Measurements from ENCODE around the gene SLC30A7. TPM values are rescaled to one million over a fixed set of nuclear protein-coding genes. Genes with fewer than 3 reads are reported as not detected.
"Not testable (repeated sequence)": the region's sequence is repeated elsewhere in the genome, so short reads cannot be mapped to it uniquely, and the experiment has no call there.

SLC30A7 gene, protein sequence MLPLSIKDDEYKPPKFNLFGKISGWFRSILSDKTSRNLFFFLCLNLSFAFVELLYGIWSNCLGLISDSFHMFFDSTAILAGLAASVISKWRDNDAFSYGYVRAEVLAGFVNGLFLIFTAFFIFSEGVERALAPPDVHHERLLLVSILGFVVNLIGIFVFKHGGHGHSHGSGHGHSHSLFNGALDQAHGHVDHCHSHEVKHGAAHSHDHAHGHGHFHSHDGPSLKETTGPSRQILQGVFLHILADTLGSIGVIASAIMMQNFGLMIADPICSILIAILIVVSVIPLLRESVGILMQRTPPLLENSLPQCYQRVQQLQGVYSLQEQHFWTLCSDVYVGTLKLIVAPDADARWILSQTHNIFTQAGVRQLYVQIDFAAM
- 10 to 100 TPM; 48.6 to 52.1 TPM for total RNA-seq

DNA sequence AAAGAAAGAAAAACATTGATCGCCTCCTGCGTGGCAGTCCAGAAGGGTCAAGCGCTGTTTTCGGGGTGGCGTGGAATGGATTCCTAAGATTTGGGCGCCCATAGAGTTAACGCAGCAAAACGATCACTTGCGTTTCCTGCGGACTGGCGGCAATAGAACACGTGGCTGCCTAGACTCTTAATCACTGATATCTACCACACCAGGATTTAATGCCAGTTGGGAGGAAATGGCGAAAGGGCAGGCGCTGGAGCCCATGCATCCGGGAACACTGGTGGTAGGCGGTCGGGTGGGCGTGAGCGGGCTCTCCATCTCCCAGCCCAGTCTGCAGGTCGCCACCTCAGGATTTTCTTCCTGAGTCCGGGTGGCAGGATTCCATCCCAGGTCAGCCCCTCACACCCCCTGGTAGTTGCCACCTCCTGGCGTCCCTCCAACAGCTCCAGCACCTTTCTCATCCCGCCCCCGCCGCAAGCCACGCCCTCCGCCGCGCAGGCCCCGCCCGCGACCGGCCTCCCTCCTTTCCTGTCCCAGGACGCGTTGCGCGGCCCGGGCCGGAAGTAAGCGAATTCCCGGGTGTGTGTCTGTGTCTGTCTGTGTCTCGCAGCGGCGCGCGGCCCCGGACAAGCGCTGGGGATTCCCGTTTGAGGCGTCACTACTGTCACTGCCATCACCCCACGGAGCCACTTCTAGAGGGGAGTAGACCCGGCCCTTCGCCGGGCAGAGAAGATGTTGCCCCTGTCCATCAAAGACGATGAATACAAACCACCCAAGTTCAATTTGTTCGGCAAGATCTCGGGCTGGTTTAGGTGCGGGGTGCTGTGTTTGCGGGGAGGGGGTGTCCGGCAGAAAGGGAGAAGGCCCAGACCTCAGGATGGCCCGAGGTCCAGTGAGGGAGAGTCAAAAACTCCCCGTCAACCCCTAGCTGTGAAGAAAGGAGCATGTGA is at the start of gene SLC30A7:
TSS of gene SLC30A7 (plus strand) at position 551 of the 941 bp plus-strand sequence. CDS start at position 724, 173 bp downstream.
- CTCF ChIA-PET, result interaction anchor here (1.4 to 1.7 kb wide), 3 partner anchors 395 to 414 kb away, joined by 3 to 4 read pairs (median 3); no protein-coding TSS in a partner anchor
- POLR2A ChIA-PET, result interaction anchor here (0.6 to 1.4 kb wide), 4 partner anchors 8 to 926 kb away, joined by 3 to 5 read pairs (median 4); no protein-coding TSS in a partner anchor

DNA sequence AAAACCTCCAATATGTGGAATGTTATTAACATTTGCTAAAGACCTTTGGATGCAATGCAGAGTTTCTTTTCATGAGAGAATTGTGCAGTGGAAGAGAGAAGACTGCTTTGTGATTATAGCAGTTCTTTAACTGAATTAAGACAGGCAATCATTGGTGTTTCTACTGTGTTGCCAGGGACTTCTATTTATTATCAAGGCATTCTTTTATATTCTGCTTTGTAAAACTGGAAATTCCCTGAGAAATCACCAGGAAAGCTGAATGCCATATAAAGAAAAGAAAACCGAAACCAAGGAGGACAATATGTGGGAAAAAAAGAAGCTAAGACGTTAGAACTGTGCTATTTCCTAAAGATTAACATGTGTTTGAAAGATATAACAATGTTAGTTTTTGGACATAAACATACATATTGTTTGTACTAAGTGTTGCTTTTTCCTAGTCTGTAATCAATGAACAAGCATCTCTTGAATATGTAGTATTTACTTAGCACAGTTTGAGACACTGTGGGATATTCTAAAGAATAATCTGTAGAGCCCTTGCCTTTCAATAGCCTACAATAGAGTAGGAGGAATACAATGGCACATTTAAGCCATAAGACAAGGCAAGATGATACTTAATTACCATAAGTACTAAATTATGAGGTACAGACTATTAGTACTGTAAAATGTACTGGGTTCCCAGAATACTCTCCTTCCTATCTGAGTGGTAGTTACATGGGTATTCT is 48.4 kb upstream of the SLC30A7 start:
- ChIA-PET POLR2A (no interaction called here), CTCF (no interaction called here)

DNA sequence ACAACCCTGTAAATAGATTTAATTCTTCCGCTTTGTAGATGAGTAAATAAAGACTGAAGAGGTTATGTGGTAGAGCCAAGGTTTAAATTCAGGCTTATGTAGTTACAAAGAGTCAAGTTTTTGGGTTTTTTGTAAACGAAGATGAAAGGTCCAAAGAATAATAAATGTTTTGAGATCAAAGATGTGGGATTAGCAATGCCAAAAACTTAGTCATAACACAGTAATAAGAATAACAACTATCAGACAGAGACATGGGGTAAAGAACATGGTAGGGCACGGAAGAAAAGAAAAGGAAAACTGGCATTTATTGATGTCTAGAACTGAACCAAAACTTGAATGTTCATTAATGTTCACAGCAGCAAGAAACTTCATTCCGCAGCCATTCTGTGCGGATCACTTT is 44.2 kb upstream of the SLC30A7 start:
- ChIA-PET CTCF (no interaction called here), POLR2A (no interaction called here)

DNA sequence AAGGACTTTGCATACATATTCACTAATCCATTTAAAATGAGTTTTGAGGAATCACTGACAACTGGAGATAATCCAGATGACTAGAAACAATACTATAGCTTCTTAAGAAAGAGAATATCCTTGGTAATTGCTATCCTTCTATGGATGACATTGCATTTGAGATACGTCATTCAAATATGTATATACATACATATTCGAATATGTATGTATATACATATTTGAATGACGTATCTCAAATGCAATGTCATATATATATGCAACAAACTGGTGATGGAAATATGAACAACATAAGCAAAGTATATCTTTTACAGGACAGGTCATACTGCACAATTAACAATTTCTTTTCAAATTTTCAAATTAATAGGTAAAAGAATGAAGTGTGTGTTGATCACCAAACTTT is 42.9 kb upstream of the SLC30A7 start:
- CTCF ChIA-PET, result no interaction called here
- POLR2A ChIA-PET, result no interaction called here

DNA sequence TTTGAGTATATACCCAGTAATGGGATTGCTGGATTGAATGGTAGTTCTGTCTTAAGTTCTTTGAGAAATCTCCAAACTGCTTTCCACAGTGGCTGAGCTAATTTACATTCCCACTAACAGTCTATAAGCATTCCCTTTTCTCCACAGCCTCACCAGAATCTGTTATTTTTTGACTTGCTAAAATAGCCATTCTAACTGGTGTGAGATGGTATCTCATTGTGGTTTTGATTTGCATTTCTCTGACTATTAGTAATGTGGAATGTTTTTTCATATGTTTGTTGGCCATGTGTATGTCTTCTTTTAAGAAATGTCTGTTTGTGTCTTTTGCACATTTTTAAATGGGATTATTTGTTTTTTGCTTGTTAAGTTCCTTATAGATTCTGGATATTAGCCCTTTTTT is 40.8 kb upstream of the SLC30A7 start:
- CTCF ChIA-PET, POLR2A ChIA-PET: not testable (repeated sequence)

DNA sequence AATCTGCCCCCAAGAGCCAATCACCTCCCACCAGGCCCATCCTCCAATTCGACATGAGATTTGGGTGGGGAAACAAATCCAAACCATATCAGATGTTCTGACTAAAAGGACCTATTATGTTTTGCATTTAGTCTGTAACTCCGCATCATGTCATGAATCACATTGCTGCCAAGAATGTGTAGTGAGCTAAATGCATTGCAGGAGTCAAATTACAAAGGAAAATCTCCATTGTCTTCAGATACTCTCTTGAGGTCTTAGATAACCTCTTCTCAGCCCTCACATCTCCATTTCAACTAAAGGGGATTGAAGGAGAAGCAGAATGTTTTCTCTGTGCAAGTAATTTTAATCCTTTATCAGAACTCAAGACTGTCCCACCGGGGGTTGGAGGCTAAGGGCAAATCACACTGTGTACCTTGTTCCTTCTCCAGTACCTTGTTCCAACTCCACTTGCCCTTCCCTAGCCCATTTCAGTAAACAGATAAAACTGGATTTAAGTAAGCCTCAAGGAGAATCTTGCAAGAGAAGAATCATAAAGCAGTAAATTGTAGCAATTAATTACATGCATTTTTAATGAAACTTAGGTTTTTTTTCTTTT is 35.4 kb upstream of the SLC30A7 start:
- CTCF ChIA-PET, result no interaction called here
- POLR2A ChIA-PET, result no interaction called here

DNA sequence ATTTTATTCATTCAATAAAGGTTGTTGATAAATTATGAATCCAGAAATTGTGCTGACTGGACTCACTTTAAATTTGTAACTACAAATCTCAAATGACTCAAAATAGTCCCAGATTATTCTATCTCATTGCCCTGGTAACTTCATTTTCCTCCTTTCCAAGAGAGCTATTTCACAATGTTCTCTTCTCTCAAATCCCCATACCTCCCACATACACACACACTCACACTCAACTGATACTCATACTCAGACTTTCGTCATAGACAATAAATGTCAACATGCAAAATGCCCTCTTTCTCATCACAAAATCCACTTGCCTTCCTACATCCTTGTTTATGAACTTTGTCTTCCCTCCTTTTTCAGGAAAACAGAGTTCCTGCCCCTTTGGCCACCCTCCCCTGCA is 34.5 kb upstream of the SLC30A7 start:
- ChIA-PET CTCF (no interaction called here), POLR2A (no interaction called here)

DNA sequence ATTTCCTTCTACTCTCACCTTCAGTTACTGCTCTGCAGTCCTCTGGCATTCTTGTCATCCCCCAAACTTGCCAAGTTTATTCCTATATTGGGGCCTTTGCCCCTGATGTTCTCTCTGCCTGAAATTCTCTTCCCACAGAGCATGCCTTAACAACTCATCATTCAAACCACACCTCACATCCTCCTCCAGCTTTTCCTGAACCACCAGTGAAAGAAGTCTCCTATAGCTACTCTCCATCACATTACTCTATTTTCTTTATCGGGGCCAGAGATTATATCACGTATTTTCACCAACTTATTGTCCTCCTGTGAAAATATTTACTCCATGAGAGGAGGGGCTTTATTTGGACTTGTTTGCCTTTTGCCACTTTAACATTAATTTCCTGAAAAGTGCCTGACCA is 33.3 kb upstream of the SLC30A7 start:
- ChIA-PET POLR2A (no interaction called here), CTCF (interaction anchor here (0.6 kb wide), 1 partner anchor 247 kb away, joined by 4 read pairs; no protein-coding TSS in a partner anchor)

DNA sequence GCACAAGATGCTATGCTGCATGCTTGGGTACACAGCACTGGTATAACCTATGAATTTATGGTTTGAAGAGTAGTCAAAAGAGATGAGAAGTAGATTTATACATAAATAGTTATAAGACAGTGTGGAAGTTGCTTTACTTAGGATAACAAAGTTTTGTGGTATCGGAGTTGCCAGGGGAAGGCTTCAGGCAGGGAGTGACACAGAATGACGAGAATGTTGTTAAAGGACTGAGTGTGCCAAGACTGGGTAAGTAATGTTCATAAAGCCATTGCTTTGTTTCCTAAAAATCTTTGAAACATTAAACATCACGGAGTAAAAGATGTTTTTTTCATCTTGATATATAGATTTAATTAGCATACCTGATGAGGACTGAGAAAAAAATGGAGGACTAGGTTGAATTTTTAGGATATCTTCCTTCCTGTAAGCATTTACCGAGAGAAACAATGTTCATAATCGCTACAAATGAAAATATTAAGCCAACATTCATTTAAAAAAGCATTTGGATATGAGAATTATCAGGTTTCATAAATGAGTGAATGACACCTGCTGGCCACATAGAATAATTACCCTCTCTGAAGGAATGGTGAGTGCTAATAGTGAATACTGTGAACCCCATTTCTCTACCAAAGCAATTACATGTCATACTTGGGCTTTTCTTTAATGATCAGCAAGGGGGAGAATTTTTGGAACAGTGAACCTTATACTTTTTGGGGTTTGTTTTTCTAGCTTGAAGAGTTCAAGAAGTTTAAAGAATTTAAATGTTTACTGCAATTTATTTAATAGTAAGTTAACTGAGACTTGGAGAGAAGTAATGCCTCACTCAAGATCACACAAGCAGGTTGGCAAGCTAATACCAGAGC is 29.6 kb upstream of the SLC30A7 start:
- CTCF ChIA-PET, result interaction anchor here (2.7 kb wide), 1 partner anchor 403 kb away, joined by 13 read pairs; no protein-coding TSS in a partner anchor
- POLR2A ChIA-PET, result no interaction called here

DNA sequence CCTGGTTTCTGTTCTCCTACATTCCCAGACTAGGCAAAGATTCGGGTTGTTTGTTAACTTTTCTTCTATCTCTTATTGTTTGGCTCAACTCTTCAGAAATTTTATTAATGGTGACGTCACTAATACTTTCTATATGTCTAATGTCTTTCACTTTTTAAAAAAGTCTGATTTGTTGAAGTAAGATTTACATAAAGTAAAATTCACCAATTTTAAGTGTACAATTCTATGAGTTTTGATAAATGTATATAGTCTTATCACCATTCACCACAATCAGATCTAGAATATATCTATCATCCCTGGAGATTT is 29.0 kb upstream of the SLC30A7 start:
- POLR2A ChIA-PET, result no interaction called here
- CTCF ChIA-PET, result interaction anchor here (2.7 kb wide), 1 partner anchor 404 kb away, joined by 13 read pairs; no protein-coding TSS in a partner anchor

DNA sequence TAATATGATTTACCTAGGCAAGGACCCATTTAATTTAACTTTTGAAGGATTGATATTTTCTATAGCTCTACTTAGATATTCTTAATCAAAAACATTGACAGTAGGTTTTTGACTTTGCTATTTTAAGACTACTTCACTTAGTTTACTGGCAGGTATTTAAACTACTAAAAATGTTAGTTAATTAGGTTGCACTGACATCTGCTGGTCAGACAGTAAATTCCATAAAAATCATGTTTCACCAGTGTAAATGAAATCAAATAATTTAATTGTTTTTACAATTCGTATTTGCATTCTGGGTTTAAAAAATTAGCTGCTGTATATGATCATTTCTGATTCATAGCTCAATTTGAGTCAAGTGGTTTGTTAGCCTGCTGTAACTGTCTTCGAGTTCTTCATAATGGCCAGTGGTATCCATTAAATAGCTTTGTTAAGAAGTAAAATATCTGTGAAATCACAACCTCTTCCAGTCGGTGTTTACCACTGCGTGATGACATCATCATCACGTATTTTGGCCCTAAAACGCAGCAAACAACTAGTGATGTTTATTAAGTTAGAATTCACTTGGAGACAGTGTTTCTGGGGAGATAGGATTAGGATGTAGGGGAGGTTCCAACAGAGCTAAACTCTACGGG is 27.4 kb upstream of the SLC30A7 start:
- CTCF ChIA-PET, result interaction anchor here (0.8 to 2.9 kb wide), 7 partner anchors 18 to 412 kb away, joined by 3 to 13 read pairs (median 3); no protein-coding TSS in a partner anchor
- POLR2A ChIA-PET, result no interaction called here

DNA sequence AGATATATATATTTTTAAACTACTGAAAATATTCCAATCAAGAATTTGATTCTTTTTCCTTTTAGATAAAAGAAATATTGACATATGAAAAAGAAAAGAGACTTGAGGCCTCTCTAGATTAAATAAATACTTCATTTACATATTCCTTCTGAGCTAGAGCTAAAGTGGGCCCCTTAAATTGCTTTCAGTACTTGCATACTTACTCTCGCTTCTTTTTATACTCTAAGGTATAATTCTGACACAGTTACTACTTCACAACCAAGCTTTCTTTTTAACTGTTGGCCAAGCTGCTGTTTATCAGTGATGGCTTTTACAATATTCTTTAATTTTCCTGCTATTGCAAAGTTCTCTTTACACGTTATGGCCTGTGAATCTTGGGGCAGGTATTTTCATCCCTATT is 25.9 kb upstream of the SLC30A7 start:
- POLR2A ChIA-PET, result no interaction called here
- CTCF ChIA-PET, result interaction anchor here (1.0 to 2.9 kb wide), 2 partner anchors 114 to 409 kb away, joined by 3 to 11 read pairs; no protein-coding TSS in a partner anchor

DNA sequence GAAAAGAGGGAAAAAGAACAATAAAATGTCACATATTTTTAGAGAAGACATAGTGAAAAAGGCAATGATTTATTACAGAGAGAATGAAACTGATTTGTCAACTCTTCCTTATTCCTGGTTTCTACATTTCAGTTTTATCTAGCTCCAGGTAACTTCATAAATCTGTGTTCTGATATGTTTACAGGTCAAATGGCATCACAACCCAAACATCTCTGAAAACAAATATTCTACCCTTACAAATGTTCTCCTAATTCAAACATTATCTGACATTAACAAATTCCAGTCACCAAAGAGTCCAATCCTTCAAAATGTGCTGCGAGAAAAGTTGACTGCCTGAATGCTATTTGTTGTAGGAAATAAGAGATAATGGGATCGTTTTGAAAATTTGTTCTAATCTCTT is 21.5 kb upstream of the SLC30A7 start:
- CTCF ChIA-PET, result interaction anchor here (0.5 kb wide), 1 partner anchor 203 kb away, joined by 3 read pairs; no protein-coding TSS in a partner anchor
- POLR2A ChIA-PET, result no interaction called here

DNA sequence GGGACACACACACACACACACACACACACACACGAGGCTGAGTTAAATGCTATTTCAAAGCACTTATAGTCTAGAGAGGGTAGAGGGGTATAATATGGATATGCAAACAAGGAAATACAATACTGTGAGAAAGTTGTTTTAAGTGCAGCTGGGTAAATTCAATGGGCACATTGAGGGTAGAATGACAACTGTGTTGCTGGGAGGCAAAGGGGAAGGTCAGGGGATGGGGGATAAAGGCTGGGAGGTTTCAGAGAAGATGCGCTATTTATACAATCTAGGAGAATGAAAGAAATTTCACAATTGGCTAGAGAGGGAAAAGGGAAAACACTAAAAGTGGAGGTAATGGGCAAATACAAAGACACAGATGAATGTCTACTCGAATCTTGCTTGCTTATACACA is 20.7 kb upstream of the SLC30A7 start:
- POLR2A ChIA-PET, result no interaction called here
- CTCF ChIA-PET, result interaction anchor here (0.6 kb wide), 1 partner anchor 877 kb away, joined by 3 read pairs; no protein-coding TSS in a partner anchor

DNA sequence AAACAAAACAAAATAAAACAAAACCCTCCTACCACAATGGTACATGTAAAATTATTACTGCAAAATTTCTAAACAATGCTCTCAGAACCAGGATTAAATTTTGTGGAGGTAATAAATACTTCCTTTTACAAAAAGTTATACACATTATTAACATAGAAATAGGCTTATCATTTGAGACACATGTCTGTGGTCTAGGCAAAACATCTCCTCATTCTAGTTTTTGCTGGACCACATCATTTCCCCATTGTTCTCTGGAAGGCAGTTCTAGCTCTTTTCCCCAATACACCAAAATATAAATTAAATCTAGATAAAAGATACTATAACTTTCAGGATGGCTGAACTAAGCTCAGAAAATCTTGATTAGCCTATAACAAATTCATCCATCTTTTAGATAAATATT is 19.6 kb upstream of the SLC30A7 start:
- CTCF ChIA-PET, result no interaction called here
- POLR2A ChIA-PET, result no interaction called here

DNA sequence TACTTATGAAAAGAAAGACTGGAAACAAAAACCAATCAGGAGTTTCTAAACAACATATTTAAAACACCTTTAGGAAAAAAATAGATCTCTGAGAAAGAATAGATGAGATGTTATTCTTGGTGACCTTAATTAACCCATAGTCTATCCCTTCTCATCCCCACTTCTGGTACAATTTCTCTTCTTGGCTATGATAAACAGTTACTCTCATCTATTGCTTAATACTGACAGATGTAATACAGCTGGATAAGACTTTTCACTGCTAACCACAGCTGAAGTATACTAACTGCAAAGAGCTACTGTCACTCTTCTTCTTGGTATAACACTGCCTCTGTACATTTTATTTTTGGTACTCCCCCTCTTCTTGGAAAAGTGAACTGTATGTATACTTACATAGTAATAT is 16.5 kb upstream of the SLC30A7 start:
- ChIA-PET POLR2A (no interaction called here), CTCF (no interaction called here)

DNA sequence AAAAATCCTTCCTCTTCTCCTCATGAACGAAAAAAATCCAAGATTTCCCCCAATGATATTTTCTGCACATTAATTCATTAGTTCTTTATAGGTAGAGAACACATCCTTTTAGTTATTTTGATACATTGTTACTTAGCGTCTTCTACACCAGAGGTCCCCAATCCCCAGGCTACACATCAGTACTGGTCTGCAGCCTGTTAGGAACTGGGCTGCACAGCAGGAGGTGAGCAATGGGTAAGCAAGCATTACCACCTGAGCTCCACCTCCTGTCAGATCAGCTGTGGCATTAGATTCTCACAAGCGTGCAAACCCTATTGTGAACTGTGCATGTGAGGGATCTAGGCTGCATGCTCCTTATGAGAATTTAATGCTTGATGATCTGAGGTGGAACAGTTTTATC is 14.2 kb upstream of the SLC30A7 start:
- POLR2A ChIA-PET, result no interaction called here
- CTCF ChIA-PET, result no interaction called here

DNA sequence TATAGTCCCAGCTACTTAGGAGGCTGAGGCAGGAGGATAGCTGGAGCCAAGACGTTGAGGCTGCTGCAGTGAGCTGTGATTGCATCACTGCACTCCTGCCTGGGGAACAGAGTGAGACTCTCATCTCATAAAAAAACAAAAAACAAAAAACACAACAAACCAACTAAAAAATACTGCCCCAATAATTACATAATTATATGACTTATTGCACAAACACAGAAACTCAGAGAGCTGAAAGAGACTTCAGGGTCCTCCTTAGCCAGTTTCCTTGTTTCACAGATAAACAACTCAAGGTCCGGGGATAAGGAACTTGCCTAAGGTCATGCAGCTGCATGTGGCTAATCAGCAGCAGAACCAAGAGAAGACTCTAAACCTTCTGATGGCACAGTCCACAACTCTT is 13.2 kb upstream of the SLC30A7 start:
- ChIA-PET POLR2A (no interaction called here), CTCF (no interaction called here)
